SJCRH30 (cell line): ENCODE results near the gene CDC37L1. TPM values are rescaled to one million over a fixed set of nuclear protein-coding genes. Genes with fewer than 3 reads are reported as not detected.
"Not testable (repeated sequence)": the region's sequence is repeated elsewhere in the genome, so short reads cannot be mapped to it uniquely, and the experiment has no call there.

Experiments used
- DNase-seq, 2 experiments: peaks; one replicate each; pipeline ENCODE4 v3.0.0-alpha.2; 2015 to 2020
- H3K27ac ChIP-seq: fragments of 250-450 bp; sonication (Bioruptor Pico); 2 replicates; pipeline ENCODE4 v1.5.1; 2020; ENCODE audit warnings: mild to moderate bottlenecking, moderate library complexity
- H3K27me3 ChIP-seq: fragments of 250-450 bp; sonication (Bioruptor Pico); 2 replicates; pipeline ENCODE4 v1.5.1; 2020; ENCODE audit warnings: mild to moderate bottlenecking, moderate library complexity
- H3K36me3 ChIP-seq: fragments of 250-450 bp; sonication (Bioruptor Pico); 2 replicates; pipeline ENCODE4 v1.5.1; 2020; ENCODE audit warnings: mild to moderate bottlenecking, moderate library complexity
- H3K4me1 ChIP-seq: fragments of 250-450 bp; sonication (Bioruptor Pico); 2 replicates; pipeline ENCODE4 v1.5.1; 2020; ENCODE audit warnings: mild to moderate bottlenecking, moderate library complexity
- H3K4me3 ChIP-seq: fragments of 250-450 bp; sonication (Bioruptor Pico); 2 replicates; pipeline ENCODE4 v1.5.1; 2020; ENCODE audit warnings: mild to moderate bottlenecking, moderate library complexity
- H3K9me3 ChIP-seq: fragments of 250-450 bp; sonication (Bioruptor Pico); replicated peaks from 2 replicates; pipeline ENCODE4 v1.5.1; 2020; ENCODE audit warnings: mild to moderate bottlenecking, moderate library complexity
- total RNA-seq: library from RNA; depleted of rRNA; stranded (reverse); fragments of >200 nt; shearing (Covaris generic); gene quantifications from 2 replicates; pipeline ENCODE4 v1.2.3, GENCODE V29; 2014; rRNA removed

The CDC37L1 gene
- total RNA-seq, result 9.9 and 12.6 TPM in 2 replicates

DNA sequence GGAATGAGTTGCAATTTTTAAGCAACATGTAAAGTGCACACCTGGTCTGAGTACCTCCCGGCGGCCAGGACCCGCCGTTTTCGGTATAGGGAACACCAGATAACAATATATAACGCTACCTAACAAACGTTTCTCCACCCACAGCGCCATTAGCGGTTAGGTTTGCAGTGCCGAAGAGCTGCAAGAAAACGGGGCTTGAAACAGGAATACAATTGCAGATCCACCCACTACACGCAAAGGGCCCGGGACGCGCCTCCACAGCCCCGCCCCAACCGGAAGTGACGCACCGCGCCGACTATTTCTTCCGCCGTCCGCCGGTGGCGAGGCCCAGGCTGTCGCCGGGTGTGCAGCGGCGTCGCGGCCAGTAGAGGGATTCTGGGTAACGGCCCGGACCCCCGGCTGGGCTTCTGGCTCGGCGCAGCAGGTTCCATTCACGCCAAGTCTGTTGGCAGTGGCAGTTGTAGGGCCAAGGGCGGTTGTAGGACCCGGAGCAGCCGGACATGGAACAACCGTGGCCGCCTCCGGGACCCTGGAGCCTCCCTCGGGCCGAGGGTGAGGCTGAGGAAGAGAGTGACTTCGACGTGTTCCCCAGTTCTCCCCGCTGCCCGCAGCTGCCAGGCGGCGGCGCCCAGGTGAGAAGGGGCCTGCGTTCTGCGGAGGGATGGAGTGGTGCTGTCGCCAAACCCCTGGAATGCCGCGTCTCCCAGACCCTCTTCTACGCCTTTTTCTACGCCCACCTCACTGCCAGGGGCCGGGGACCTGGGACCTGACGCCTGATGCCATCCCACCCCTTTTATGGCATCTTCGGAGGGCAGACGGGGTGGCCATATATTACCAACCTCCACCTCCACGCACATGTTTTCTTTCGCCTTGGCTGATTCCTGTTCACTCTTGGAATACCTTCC lies at the start of gene CDC37L1:
TSS of gene CDC37L1 (plus strand) at position 302 of the 905 bp plus-strand sequence. CDS start at position 501, 199 bp downstream.
- peak within 1 kb of the TSS; percentile 67 for H3K4me3 ChIP-seq
- H3K9me3 ChIP-seq, result no peaks in the 10 kb centered on the region
- no peaks in the 10 kb centered on the region for H3K27me3 ChIP-seq
- no peaks in the 10 kb centered on the region for H3K4me1 ChIP-seq
- peak; percentile 92 to 93 for DNase-seq
- no peaks in the 10 kb centered on the region for H3K36me3 ChIP-seq
- peak within 1 kb of the TSS; percentile 81 for H3K27ac ChIP-seq

DNA sequence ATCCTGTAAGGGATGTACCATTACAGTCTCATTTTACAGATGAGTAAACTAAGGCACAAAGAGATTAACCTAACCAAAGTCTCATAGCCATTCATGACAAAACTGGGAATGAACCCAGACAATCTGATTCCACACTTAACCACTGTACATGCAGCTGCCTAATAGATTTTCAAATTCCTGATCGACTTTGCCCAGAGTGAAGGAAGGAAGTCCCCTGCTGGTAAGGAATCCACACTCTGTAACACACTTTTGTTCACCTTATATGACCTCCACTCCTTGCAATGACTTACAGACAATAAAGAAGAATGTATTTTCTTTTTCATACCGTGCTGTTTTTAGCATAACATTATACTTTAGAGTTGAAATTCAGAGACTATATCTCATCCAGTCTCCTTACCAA lies 48.5 kb upstream of the CDC37L1 start:
- H3K27ac ChIP-seq, result no peak overlapping the region
- H3K9me3 ChIP-seq, result no peaks in the 10 kb centered on the region
- DNase-seq, result no peak
- H3K36me3 ChIP-seq, result no peaks in the 10 kb centered on the region
- H3K4me1 ChIP-seq, result no peaks in the 10 kb centered on the region
- no peaks in the 10 kb centered on the region for H3K27me3 ChIP-seq
- H3K4me3 ChIP-seq, result no peak overlapping the region

GRCh38 chr9:4638968-4639367 lies 40.4 kb upstream of the CDC37L1 start:
- no peak overlapping the region for H3K4me3 ChIP-seq
- H3K36me3 ChIP-seq, result no peaks in the 10 kb centered on the region
- H3K4me1 ChIP-seq, result no peaks in the 10 kb centered on the region
- H3K27ac ChIP-seq, result no peak overlapping the region
- no peak for DNase-seq
- no peaks in the 10 kb centered on the region for H3K27me3 ChIP-seq
- H3K9me3 ChIP-seq, result no peaks in the 10 kb centered on the region

DNA sequence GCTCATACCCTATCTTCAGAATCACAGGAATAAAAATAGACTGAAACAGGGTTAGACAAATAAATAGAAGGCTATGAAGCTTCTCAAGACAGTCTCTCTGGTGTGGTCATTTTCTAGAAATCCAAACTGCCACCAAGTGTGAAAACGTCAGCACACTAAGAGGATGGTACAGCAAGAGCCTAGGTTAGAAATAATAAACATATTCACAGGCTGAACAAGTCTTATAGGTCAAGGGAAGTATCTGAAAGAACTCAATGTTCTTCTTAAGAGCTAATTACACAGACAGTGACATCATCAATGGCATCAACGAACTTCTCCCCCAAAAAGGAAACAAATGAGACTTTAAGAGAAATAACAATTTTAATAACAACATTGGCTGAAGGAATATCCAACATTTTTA lies 39.9 kb upstream of the CDC37L1 start:
- no peaks in the 10 kb centered on the region for H3K36me3 ChIP-seq
- H3K27me3 ChIP-seq, result no peaks in the 10 kb centered on the region
- H3K9me3 ChIP-seq, result no peaks in the 10 kb centered on the region
- no peak for DNase-seq
- H3K4me1 ChIP-seq, result no peaks in the 10 kb centered on the region
- no peak overlapping the region for H3K27ac ChIP-seq
- no peak overlapping the region for H3K4me3 ChIP-seq

DNA sequence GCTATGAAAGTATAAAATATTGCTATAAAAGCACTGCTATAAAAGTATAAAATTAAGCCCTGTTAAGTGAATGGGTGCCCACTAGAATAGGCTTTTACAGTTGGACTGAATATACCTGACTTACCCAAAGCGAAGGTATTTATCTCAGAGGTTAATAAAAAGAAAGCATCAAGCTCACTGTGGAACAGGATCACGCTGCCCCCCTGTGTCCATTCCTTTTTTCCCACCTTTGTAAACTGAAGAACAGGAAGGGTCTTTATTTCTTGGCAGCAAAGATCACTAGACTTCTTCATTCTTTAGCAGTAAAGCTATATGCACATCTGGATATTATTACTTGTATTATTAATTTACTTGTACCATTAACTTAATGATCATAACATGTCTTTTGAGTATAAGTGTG lies 39.3 kb upstream of the CDC37L1 start:
- H3K9me3 ChIP-seq, result no peaks in the 10 kb centered on the region
- DNase-seq, result peak in 1 of 2 experiments; percentile 12
- H3K4me3 ChIP-seq, result no peak overlapping the region
- no peak overlapping the region for H3K27ac ChIP-seq
- H3K27me3 ChIP-seq, result no peaks in the 10 kb centered on the region
- no peaks in the 10 kb centered on the region for H3K36me3 ChIP-seq
- H3K4me1 ChIP-seq, result no peaks in the 10 kb centered on the region

- no peak overlapping the region for H3K4me3 ChIP-seq
Measured at GRCh38 chr9:4642351-4642750, 37.0 kb upstream of the CDC37L1 start.

DNA sequence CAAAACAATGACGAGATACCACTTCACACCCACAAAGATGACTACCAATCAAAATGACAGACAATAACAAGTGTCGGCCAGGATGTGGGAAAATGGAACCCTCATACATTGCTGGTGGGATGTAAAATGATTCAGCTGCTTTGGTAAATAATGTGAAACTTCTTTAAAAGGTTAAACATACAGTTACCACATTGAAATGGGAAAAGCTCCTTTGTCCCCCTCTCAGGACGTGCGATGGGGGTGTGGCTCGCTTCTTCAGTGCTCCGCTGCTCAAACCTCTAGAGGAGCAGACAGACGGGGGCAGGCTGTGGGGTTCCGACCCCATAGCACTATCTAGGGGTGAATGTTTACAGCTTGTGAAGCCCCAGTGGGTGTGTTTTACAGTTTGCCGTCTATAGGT lies 25.3 kb upstream of the CDC37L1 start:
- Histone ChIP-seq H3K4me3 (peak overlapping the region; percentile 5; the same call in 1 of the 2 replicates), H3K9me3 (no peaks in the 10 kb centered on the region), H3K27ac (no peak overlapping the region), H3K4me1 (no peaks in the 10 kb centered on the region), H3K27me3 (no peaks in the 10 kb centered on the region), H3K36me3 (no peaks in the 10 kb centered on the region)
- peak in 1 of 2 experiments; percentile 14 for DNase-seq

More at GRCh38 chr9:4642351-4642750, 37.0 kb upstream of the CDC37L1 start:
- Histone ChIP-seq H3K27me3 (no peaks in the 10 kb centered on the region), H3K36me3 (no peaks in the 10 kb centered on the region), H3K27ac (no peak overlapping the region), H3K4me1 (no peaks in the 10 kb centered on the region), H3K9me3 (no peaks in the 10 kb centered on the region)
- no peak for DNase-seq

- H3K4me1 ChIP-seq, result no peaks in the 10 kb centered on the region
- no peak overlapping the region for H3K27ac ChIP-seq
- no peak for DNase-seq
- H3K9me3 ChIP-seq, result no peaks in the 10 kb centered on the region
- H3K4me3 ChIP-seq, result no peak overlapping the region
- H3K27me3 ChIP-seq, result no peaks in the 10 kb centered on the region
- no peaks in the 10 kb centered on the region for H3K36me3 ChIP-seq
Measured at GRCh38 chr9:4654538-4654937, 24.8 kb upstream of the CDC37L1 start.

GRCh38 chr9:4656196-4656595 lies 23.2 kb upstream of the CDC37L1 start:
- not testable (repeated sequence) for H3K4me1 ChIP-seq, H3K27ac ChIP-seq, H3K4me3 ChIP-seq, H3K27me3 ChIP-seq, DNase-seq, H3K36me3 ChIP-seq, H3K9me3 ChIP-seq

DNA sequence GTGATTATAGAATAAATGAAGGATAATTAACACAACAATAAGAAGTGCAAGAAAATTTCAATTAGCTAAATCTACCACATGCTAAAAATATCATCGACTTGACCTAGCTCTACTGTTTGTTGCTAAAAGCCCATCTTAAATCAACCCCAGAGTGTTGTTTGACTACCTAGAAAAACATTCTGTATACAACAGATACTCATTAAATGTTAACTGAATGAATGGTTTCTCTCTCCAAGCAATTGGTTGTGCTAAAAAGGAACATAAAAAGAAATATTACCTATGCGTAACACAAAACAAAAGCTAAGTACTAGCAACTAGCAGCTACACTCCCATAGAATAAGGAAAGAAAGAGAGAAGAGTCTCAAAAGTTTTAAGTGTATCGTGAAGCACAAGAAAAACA lies 22.7 kb upstream of the CDC37L1 start:
- Histone ChIP-seq H3K27ac (no peak overlapping the region), H3K27me3 (no peaks in the 10 kb centered on the region), H3K4me3 (no peak overlapping the region), H3K4me1 (no peaks in the 10 kb centered on the region), H3K9me3 (no peaks in the 10 kb centered on the region), H3K36me3 (no peaks in the 10 kb centered on the region)
- no peak for DNase-seq

DNA sequence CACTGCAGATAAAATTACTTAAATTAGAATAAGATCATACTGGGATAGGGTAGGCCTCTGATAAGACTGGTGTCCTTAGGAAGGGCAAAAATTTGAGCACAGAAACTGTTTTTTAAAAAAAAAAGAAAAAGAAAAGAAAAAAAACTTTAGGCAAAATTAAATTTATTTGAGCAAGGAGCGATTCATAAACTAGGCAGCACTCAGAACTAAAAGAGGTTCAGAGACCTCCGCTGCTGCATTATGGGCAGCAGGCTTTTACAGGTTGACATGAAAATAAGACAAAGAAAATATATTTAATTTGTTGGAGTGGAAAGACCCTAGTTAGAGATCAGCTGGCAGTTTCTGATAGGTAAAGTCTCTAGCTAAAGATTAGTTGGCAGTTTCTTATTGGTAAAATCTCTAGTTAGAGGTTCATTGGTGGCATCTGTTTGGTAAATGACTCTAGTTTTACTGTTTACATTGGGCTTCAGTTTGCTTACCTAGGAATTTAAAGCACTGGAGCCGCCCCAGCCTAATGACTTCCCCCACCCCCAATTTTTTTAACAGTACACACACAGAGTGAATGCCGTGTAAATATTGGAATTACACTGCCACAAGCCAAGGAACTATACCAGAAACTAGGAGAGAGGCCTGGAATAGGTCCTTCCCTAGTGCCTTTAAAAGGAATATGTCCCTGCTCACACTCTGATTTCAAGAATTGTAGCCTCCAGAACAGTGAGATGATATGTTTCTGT lies 21.8 kb upstream of the CDC37L1 start:
- Histone ChIP-seq H3K9me3 (no peaks in the 10 kb centered on the region), H3K27ac (no peak overlapping the region), H3K4me3 (no peak overlapping the region), H3K36me3 (no peaks in the 10 kb centered on the region), H3K27me3 (no peaks in the 10 kb centered on the region), H3K4me1 (no peaks in the 10 kb centered on the region)
- DNase-seq, result no peak

GRCh38 chr9:4660665-4661064 lies 18.7 kb upstream of the CDC37L1 start:
- H3K4me3 ChIP-seq, H3K4me1 ChIP-seq, H3K9me3 ChIP-seq, H3K27ac ChIP-seq, DNase-seq, H3K36me3 ChIP-seq, H3K27me3 ChIP-seq: not testable (repeated sequence)

DNA sequence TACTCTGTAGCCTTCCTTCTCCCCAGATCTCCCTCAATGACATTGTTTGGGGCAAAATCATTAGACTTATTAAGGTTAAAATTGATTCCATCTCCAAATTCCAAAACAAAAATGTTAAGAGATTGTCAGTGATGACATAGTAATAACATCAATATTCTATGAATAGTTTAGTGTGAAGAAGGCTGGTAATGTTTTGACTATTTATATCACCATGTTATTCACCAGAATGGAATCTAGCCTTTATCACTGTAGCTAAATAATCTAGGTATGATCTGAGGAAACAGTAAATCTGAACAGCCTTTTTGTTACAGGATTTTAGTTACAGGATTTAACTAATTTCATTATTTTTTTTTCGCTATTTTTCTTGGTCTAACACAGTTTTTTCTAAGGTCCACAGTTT lies 18.2 kb upstream of the CDC37L1 start:
- Histone ChIP-seq H3K36me3 (no peaks in the 10 kb centered on the region), H3K9me3 (no peaks in the 10 kb centered on the region), H3K27ac (no peak overlapping the region), H3K27me3 (no peaks in the 10 kb centered on the region), H3K4me3 (no peak overlapping the region), H3K4me1 (no peaks in the 10 kb centered on the region)
- no peak for DNase-seq

DNA sequence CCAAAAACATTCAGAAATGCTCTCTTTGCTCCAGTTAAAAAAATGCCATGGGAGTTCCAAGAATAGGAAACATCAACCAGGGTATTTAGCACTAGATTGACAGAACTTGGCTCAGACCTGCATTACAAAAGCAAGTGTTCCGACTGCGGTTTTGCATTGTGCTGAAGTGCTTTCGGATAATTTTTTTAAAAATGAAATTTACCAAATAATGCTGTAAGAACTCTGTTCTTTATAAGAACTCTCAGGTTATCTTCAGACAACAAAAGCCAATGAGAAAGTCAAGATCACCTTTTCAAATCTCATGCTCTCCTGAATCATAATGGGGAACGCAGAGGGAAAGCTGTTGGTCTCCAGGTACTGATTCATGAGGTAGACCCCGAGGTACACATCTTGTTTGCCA lies 17.8 kb upstream of the CDC37L1 start:
- Histone ChIP-seq H3K36me3 (no peaks in the 10 kb centered on the region), H3K4me3 (peak overlapping the region; percentile 63), H3K4me1 (no peaks in the 10 kb centered on the region), H3K27ac (no peak overlapping the region), H3K27me3 (no peaks in the 10 kb centered on the region), H3K9me3 (no peaks in the 10 kb centered on the region)
- DNase-seq, result no peak
